IPS-15b (cell line): ENCODE measurements around the gene BCKDK.

Experiments used
- H3K27me3 ChIP-seq: one replicate; pipeline ENCODE4 v1.6.1; 2013; ENCODE audit warnings: low read length; ENCODE audit not compliant: control insufficient read depth, insufficient read depth
- H3K36me3 ChIP-seq: one replicate; pipeline ENCODE4 v1.6.1; 2013; ENCODE audit warnings: low read length; ENCODE audit not compliant: control insufficient read depth, insufficient read depth
- H3K4me1 ChIP-seq: one replicate; pipeline ENCODE4 v1.6.1; 2013; ENCODE audit warnings: mild to moderate bottlenecking, low read length; ENCODE audit not compliant: control insufficient read depth, insufficient read depth
- H3K4me3 ChIP-seq: one replicate; pipeline ENCODE4 v1.5.1; 2013; ENCODE audit warnings: low read depth, low read length
- H3K9ac ChIP-seq: one replicate; pipeline ENCODE4 v1.6.1; 2013; ENCODE audit warnings: low read depth, mild to moderate bottlenecking, low read length
- H3K9me3 ChIP-seq: one replicate; pipeline ENCODE4 v1.6.1; 2013; ENCODE audit warnings: mild to moderate bottlenecking, low read length; ENCODE audit not compliant: control insufficient read depth, insufficient read depth

The BCKDK gene

DNA sequence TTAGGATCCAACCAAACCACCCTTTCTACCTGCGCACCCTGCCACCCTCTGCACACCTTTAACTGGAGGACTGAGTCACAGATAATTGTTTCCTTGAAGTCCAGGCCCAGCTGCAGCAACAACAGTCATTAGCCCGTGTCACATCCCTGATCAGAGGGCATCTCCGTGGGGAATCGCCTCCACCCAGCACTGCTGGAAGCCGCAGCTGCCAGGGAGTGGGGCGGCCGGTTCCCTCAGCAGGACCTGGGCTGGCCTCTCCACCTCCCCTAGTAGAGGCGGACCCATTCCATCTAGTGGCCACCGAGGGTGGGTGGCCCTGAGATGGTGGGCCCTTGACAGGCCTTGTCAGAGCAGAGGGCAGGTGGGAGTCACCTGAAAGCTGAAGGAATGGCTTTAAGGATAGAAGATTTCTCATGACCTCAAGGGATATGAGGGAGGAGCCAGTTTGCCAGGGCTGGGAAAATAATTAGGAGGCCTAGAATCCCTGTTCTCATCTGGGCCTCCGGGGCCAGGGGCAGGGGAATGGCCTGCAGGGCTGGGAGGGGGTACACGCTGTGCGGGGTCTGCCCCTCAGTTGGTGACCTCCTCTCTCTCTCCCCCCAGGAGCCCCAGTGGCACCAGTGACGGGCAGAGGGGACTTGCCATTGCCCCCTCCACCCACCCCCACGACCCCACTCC lies 25.7 kb upstream of the BCKDK start:
- no peaks in the 10 kb centered on the region for H3K9me3 ChIP-seq
- peaks cover 42% of the 10 kb centered on the region for H3K36me3 ChIP-seq
- H3K9ac ChIP-seq, result peak overlapping the region; percentile 3
- no peaks in the 10 kb centered on the region for H3K27me3 ChIP-seq
- H3K4me3 ChIP-seq, result no peak overlapping the region
- no peaks in the 10 kb centered on the region for H3K4me1 ChIP-seq

DNA sequence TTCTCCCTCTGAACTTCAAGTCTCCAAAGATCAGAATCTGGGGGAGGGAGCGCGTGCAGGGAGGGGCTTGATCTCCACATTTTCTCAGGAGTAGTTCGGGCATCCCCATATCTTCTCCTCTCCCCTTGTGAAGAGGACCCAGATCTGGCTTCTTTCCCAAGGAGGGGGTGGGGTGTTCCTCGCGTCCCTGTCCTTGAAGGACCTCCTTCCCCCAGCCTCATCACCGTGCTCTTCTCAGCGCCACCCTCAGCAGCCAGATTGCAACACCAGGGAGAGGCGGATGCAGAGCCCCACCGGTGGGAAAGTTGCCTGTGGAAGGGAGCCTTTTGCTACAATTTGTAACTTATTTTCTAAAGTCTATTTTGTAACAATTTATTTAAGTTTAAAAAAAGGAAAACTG lies 25.1 kb upstream of the BCKDK start:
- Histone ChIP-seq H3K9me3 (no peaks in the 10 kb centered on the region), H3K27me3 (no peaks in the 10 kb centered on the region), H3K9ac (no peak overlapping the region), H3K4me3 (no peak overlapping the region), H3K36me3 (peaks cover 36% of the 10 kb centered on the region), H3K4me1 (no peaks in the 10 kb centered on the region)

DNA sequence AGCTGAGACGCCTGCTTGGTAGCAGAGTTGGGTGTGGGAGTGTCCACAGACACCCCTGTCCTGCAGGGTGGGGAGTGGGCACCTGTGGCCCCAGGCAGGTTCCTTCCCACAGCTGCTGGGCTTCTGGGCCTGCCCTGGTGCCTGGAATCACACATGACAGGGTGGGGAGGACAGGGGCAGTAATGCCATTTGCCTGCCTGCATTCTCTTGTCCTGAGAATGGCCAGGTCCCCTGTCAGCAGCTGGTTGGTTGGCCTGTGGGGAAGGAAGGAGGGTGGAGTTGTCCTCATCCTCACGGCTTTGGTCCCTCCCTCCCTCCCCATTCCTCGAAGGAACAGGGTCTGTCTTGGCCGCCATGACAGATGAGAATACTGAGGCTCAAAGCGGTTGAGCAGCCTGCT lies 24.6 kb upstream of the BCKDK start:
- Histone ChIP-seq H3K27me3 (no peaks in the 10 kb centered on the region), H3K9ac (no peak overlapping the region), H3K4me1 (no peaks in the 10 kb centered on the region), H3K4me3 (no peak overlapping the region), H3K36me3 (peaks cover 35% of the 10 kb centered on the region), H3K9me3 (no peaks in the 10 kb centered on the region)

DNA sequence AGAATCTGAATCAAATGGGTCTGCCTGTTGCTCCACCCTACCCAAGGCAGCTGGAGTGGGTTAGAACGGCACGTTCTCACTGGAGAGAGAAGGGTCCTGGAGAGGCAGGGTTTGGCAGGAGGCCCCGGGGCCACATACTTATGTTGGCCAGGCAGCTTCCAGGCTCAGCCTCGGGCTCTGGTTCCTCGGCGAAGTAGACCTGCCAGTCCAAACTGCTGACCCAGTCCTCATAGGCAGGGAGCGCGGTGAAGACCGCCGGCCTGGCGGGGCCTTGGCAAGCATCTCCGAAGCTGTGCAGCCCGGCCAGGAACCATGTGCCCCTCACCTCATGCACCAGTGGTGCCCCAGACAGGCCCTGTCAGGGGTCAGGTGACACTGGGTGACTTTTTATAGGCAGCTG lies 24.2 kb upstream of the BCKDK start:
- H3K9ac ChIP-seq, result no peak overlapping the region
- no peaks in the 10 kb centered on the region for H3K9me3 ChIP-seq
- peaks cover 33% of the 10 kb centered on the region for H3K36me3 ChIP-seq
- H3K4me3 ChIP-seq, result no peak overlapping the region
- H3K27me3 ChIP-seq, result no peaks in the 10 kb centered on the region
- no peaks in the 10 kb centered on the region for H3K4me1 ChIP-seq

DNA sequence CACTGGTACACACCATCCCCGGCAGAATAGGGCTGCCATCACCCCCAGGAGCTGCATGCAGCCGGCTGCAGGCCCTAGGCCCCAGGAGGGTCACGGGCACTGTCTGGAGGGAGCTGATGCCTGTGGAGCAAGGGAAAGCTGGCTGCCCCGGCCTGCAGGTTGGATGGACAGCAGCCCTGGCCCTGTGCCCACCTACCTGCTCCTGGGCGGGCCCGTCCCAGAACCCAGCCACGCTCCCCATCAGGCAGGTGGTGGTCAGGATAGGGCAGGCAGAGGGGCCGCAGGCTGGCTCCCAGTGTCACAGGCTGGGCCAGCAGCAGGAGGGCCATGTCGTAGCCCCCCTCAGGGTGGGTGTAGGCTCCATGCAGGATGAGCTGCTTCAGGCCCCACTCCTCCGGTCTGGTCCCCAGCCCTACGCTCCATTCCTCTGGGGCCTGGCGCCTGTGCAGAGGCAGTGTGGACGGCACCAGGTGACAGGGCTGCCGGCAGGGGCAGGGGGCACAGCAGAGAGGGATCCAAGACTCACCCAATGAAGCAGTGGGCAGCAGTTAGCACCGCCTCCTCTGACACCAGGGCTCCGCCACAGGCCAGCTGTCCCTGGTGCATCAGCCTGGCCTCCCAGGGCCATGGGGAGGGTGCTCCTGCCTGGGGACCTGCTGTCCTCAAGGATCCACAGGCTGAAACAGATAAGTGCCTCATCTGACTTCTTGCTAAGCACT lies 23.4 kb upstream of the BCKDK start:
- Histone ChIP-seq H3K4me3 (no peak overlapping the region), H3K36me3 (peaks cover 25% of the 10 kb centered on the region), H3K4me1 (no peaks in the 10 kb centered on the region), H3K9ac (no peak overlapping the region), H3K27me3 (no peaks in the 10 kb centered on the region), H3K9me3 (no peaks in the 10 kb centered on the region)

DNA sequence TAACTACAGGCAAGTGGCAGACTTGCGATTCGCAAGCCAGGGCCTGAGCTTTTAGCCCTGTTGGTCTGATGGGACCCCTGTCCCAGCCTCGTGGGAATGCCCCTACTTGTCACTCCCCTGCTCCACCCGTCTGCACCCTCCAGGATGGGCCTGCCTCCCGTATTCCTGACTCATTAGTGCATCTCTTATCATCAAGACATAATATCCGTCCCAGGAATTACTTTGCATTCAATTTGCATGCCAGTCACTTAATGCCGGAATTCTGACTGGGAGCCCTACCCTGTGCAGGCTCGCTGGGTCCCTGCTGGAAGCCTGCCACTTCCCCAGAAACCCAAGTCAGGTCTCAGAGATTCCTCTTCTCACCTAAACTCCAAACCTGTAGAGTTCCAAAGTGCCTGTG lies 22.8 kb upstream of the BCKDK start:
- H3K4me3 ChIP-seq, result no peak overlapping the region
- no peaks in the 10 kb centered on the region for H3K4me1 ChIP-seq
- H3K9me3 ChIP-seq, result no peaks in the 10 kb centered on the region
- H3K9ac ChIP-seq, result no peak overlapping the region
- H3K27me3 ChIP-seq, result no peaks in the 10 kb centered on the region
- peaks cover 20% of the 10 kb centered on the region for H3K36me3 ChIP-seq

DNA sequence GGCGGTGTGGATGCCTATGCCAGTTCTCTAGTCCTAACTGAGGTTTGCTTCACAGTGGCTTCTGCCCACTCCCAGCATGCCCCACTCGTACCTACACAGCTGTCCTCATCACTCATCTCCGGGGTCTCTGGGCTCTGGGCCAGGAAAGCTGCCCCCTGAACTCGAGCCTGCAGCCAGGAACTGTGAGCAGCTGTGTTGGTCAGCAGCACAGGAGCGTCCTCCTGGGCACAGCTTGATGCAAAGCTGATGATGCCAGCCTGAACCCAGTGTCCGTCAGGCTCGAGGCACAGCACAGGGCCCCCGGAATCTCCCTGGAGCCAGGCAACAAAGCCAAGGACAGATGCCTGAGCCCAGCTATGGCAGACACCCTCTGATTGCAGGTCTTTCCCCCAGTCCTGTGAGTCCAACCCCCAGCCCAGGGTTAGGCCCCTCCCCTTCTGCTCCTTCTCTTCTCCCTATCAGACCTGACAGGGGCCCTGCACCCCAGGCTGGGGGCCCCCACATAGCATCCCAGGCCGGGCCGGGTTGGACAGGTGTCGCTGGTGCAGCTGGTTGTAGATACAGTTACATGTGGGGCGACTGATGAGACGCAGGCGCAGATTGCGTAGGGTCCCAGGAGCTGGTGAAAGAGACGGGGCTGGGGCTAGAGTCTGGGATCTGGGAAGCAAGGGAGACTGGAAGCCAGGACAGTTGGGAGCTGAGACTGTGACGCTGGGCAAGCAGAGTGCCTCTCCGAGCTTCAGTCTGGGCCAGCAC lies 22.1 kb upstream of the BCKDK start:
- H3K36me3 ChIP-seq, result peaks cover 20% of the 10 kb centered on the region
- no peak overlapping the region for H3K9ac ChIP-seq
- no peaks in the 10 kb centered on the region for H3K4me1 ChIP-seq
- no peaks in the 10 kb centered on the region for H3K9me3 ChIP-seq
- H3K4me3 ChIP-seq, result no peak overlapping the region
- H3K27me3 ChIP-seq, result no peaks in the 10 kb centered on the region

DNA sequence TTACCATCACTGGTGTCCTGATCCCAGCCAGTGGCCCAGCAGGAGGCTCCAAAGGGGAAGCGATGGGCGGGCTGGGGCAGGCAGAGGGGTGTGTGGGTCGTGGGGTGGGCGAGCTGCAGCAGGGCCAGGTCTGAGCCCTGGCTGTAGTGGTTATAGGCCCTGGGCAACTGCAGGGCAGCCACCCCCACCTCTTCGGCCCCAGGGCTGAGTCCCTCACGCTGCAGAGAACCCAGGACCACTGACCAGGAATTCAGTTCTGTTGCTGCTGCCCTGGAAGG lies 21.6 kb upstream of the BCKDK start:
- no peak overlapping the region for H3K4me3 ChIP-seq
- H3K4me1 ChIP-seq, result no peaks in the 10 kb centered on the region
- no peak overlapping the region for H3K9ac ChIP-seq
- H3K36me3 ChIP-seq, result peaks cover 18% of the 10 kb centered on the region
- H3K9me3 ChIP-seq, result no peaks in the 10 kb centered on the region
- H3K27me3 ChIP-seq, result no peaks in the 10 kb centered on the region

DNA sequence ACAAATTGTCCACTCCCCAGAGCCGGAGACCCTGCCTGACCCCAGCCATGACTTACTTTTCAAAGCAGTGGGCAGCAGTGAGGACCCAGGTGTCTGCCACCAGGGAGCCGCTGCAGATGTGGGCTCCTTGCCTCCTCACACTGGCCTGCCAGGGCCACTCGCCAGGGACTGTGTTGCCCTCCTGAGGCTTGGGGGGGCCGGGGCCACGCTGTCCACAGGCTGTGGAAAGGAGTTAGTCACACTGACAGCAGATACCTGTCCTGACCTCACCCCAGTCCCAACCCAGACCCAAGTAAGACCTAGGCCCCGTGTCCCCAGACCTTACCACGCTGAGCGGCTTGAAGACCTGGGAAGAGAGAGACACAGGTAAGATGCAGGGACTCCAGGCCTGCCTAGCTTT lies 20.7 kb upstream of the BCKDK start:
- Histone ChIP-seq H3K4me3 (no peak overlapping the region), H3K9me3 (no peaks in the 10 kb centered on the region), H3K27me3 (no peaks in the 10 kb centered on the region), H3K4me1 (no peaks in the 10 kb centered on the region), H3K9ac (no peak overlapping the region), H3K36me3 (peaks cover 10% of the 10 kb centered on the region)

DNA sequence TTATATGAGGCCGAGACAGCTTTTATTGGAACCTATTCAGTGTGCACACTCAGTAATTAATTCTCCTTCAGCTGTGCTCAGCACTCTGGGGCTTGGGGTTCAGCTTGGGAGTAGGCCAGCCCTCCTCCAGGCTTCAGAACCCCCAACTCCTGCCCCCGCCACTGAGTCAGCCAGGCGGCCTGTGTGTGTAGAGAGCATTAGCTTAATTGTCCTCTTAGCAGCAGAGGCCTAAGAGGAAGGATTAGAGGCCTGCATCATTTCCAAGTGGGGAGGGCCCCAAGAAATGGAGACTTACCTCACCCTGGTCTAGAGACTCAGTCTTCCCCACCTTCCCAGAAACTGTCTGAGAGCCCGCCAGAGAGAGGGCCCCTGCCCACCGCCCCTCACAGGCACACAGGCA lies 20.2 kb upstream of the BCKDK start:
- no peaks in the 10 kb centered on the region for H3K9me3 ChIP-seq
- no peaks in the 10 kb centered on the region for H3K4me1 ChIP-seq
- no peaks in the 10 kb centered on the region for H3K27me3 ChIP-seq
- H3K9ac ChIP-seq, result no peak overlapping the region
- H3K36me3 ChIP-seq, result peaks cover 10% of the 10 kb centered on the region
- no peak overlapping the region for H3K4me3 ChIP-seq

DNA sequence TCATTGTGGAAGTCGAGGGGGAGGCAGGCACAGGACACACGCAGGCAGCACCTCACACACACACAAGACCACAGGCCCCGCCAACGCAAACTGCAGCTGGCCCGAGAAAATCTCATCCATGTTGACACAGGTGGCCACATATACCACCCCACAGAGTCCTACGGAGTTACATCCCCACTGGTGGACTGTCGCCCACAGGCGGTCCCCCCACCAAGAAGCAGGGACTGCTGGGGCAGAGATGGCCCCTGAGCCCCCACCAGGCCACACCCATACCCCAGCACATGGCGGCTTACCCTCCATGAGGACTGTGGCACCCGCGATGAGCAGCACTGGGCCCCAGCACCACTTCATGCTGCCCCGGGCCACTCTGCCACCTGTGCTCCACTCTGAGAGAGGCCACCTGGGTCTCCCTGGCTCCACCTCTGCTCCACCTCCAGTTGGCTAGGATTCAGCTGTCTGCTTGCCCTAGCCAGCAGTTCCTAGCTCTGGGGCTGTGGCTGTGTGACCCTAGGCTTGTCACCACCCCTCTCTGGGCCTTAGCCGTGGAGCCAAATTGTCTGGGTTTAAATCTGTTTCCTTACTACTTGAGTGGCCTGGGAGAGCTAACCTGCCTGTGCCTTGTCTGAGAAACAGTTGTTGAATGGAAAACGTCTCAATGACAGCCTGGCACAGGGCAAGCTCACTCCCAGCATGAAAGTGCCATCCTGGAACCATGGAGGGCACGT lies 19.6 kb upstream of the BCKDK start, which contains the start of gene PRSS53:
PRSS53 (minus strand) TSS at position 485 of the 725 bp plus-strand sequence; CDS start at position 351, 134 bp downstream.
- H3K36me3 ChIP-seq, result peaks cover 10% of the 10 kb centered on the region
- no peak within 1 kb of the TSS for H3K9ac ChIP-seq
- H3K9me3 ChIP-seq, result no peaks in the 10 kb centered on the region
- no peaks in the 10 kb centered on the region for H3K4me1 ChIP-seq
- H3K27me3 ChIP-seq, result no peaks in the 10 kb centered on the region
- no peak within 1 kb of the TSS for H3K4me3 ChIP-seq
